Hematopoietic multipotent progenitor cell treated with erythropoietin and hydrocortisone succinate and interleukin-3 and kit ligand, for 6 days (in vitro differentiated cells): ENCODE data around the gene BBS9.
"Not testable (repeated sequence)": the region's sequence is repeated elsewhere in the genome, so short reads cannot be mapped to it uniquely, and the experiment has no call there.

Experiments
- DNase-seq: peaks from one replicate; pipeline ENCODE4 v3.0.0-alpha.2; 2015

Gene BBS9

GRCh38 chr7:33509206-33509605 lies 379.8 kb downstream of the BBS9 start:
- DNase-seq: no peak

DNA sequence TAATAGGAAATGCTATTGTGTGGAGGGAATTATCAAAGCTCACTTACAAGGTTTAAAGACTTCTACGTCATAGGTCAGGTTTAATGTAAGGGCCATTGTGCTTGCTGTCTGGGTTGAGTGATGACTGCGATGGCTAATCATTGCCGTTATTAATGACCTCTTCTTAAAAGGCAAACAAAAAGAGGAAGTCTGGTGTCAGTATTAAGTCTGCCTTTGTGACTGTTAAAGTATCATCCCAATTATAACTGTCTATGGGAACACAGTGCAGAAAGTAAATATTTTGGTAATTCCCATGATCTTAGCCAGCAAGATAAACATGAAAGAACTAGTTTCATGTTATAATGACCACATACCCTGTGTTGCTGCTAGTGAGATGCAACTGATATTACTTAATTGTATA lies 382.4 kb downstream of the BBS9 start:
- peak; percentile 5 for DNase-seq

DNA sequence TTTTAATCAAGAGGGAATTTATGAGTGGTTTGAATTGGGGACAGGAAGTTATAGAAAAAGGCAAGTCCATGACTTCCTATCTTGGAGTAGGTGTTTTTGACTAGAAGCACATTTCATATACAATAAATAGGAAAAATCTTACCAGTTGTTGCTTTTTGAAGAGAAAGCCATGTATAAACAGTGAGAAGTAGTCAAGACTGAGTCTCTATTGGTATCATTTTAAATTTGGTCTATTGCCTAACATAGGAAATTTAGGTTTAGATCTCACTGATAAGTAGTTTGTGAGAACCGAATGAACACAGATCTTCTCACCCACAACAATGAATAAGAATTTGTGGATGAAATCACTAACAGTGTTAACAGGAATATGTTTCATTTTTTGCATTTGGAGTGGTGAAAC lies 387.2 kb downstream of the BBS9 start:
- peak; percentile 6 for DNase-seq

DNA sequence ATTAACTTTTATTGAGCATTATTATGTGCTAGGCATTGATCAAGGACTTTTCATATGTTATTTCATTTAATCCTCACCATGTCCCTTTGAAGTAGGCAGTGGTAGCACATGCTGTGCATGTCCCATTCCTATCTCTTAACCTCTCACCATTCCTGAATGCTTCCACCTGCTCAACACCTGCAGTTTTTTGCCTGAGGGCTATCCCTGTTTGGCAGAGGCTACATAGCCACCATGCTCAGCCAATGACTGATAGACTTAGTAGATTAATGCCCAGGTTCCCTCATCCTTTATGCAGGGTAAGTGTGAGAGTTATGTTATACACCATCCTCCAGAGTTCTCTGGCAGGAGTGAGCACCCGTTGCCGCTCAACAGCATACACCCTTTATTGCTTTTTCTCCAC lies 387.8 kb downstream of the BBS9 start:
- DNase-seq: no peak

- not testable (repeated sequence) for DNase-seq
Measured at GRCh38 chr7:33527008-33527407, 397.6 kb downstream of the BBS9 start.

GRCh38 chr7:33527613-33528012 lies 398.2 kb downstream of the BBS9 start:
- DNase-seq: not testable (repeated sequence)

DNA sequence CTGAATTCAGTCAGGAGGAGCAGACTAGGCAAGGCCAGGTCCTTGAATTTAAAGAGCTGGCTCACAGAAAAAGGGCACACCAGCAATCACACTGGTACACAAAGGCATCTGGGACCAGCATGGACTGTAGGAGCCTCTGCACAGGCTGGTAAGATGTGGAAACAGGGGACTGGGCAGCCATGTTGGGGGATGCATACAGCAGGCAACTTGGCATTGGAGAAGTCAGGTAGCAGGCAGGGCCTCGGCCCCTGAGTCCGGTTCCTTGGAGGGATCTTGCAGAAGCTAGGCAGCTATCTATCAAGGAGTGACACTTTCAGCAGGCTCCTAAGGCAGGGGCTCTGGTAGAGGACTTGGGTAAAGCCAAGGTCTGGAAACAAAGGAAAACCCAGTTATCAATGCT lies 399.7 kb downstream of the BBS9 start:
- no peak for DNase-seq

GRCh38 chr7:33530664-33531063 lies 401.3 kb downstream of the BBS9 start:
- no peak for DNase-seq

DNA sequence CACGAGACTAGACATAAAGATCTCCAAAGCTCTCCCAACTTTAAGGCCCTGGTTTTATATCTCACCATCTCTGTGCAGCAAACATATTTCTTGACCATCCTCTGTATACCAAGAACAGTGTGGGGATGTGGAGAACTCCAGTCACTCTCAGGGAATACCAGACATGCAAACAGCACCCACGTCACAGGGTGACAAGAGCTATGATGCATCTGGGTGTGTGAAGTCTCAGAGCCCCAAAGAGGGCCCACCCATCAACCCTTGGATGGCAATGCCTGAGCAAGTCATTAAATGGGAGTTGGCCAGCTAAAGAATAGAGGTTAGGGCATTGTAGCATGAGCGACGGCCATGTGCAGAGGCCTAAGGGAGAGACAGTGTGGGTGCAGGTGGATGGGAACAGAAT lies 402.5 kb downstream of the BBS9 start:
- DNase-seq: no peak

DNA sequence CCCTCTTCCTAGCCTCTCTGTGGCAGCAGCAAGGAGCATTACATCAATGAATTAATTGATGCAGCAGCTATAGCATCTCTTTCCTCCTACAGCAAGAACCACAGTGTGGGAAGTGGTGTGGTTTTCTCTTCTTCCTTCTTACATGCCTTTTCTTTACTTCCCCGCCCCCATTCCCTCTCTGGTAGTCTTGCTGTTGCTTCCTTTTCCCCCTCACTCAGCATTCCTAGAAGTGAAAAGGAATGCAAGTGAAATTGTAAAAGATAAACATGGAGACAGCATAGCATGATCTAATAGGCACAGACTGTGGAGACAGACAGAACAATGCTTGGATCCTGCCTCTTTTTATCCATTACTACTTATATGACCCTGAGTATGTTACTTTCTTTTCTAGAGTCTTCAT lies 405.5 kb downstream of the BBS9 start:
- no peak for DNase-seq

DNA sequence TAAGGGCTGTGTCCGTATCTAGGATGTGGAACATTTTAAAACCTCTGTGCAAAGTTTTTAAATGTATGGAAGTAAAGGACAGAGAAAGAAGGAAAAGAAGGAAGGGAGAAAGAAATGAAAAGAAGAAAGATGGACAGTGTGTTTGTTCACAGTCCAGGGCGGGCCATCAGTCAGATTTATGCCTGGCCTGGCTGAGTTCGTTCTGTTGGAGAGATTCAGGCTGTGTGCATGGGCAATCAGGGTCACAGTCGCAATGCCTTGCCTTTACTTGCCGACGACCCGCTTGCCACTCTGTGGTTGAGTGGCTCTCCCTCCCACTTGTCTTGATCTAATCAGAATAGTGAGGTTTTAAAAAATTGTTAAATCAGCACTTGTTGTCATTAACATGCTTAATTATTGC lies 406.6 kb downstream of the BBS9 start:
- DNase-seq: no peak

DNA sequence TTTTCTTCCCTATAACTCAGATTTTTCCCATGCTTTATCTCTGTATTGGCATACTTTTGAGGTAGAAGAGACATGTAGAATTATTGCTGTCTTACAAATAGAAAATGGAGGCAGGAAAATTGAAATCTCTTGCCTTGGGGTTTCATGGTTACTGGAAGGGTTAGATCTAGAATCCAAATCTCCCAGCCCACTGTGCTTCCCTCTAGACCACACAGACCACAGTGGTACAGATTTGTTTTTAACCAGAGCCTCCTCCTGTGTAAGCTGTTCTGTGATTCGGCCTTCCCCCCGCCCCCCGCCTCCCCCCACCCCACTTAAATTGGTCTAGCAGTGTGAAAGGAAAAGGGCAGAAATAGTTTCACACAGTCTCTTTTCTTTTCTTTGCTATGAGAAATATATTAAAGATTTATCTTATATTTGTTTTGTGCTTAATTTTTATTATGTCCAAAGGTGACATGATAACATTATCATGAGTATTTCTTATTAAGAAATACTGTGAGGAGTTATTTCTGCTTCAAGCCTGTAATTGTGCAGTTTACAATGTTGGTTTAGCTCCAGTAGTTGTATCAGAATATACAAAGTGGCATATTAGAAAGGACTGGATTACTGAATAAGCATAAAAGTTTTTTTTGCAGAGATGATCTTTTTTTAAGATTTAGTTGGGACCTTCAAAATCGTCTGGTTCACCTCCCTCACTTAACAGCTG lies 407.2 kb downstream of the BBS9 start:
- no peak for DNase-seq

DNA sequence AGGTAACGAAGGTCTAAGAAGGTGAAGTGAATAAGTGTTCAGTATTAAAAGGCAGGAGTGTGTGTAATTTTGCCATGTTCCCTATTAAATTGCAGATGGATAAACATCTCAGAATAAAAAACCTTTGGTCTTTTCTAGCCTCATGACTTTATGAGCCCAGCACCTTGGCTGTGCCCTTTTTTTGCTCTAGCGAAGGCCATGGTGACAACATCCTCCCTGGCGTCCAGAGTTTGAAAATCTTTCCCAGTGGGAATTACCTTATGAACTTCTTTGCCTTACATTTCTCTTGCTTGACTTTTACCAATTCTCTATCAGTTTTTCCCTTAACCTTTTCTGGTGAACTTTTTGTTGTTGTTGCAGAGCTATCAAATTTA lies 407.7 kb downstream of the BBS9 start:
- no peak for DNase-seq

DNA sequence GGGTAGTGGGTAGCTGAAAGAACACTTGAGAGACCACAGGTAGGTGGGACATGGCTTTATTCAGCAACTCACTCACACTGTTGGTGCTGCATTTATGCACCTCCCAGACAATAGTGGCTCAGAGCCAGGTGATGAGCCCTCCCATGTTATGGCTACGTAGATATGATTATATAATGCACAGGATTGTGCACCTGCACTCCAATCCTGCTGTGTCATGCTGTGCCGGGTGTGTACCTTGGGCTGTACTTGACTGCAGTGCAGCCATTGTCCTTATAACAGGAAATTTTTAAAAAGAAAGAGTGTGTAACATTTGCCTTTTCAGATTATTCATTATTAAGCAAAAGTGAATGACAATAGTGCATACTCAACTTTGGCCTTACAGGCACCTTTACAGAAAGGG lies 409.8 kb downstream of the BBS9 start:
- DNase-seq: no peak

GRCh38 chr7:33539659-33540400 lies 410.5 kb downstream of the BBS9 start:
- no peak for DNase-seq

- no peak for DNase-seq
Measured at GRCh38 chr7:33547880-33548279, 418.5 kb downstream of the BBS9 start.

- DNase-seq: no peak
Measured at GRCh38 chr7:33550363-33550762, 421.0 kb downstream of the BBS9 start.

GRCh38 chr7:33550979-33551378 lies 421.6 kb downstream of the BBS9 start:
- DNase-seq: no peak

DNA sequence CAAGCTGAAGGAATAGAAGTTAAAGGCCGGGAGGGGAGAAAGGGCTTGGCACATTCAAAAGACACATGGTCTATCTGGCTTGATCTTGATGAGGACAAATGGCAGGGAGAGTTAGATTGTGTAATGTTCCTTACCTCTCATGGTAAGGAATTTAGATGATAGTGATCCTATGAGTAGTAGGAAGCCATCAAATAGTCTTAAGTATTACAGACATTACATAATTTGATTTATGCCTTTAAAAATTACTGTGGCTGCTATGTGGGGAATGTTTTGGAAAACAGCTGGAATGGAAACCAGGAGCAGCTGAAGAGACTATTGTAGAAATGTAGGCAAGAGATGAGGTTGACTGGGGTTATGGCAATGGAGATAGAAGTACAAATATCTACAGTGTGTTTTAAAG lies 424.7 kb downstream of the BBS9 start:
- no peak for DNase-seq

DNA sequence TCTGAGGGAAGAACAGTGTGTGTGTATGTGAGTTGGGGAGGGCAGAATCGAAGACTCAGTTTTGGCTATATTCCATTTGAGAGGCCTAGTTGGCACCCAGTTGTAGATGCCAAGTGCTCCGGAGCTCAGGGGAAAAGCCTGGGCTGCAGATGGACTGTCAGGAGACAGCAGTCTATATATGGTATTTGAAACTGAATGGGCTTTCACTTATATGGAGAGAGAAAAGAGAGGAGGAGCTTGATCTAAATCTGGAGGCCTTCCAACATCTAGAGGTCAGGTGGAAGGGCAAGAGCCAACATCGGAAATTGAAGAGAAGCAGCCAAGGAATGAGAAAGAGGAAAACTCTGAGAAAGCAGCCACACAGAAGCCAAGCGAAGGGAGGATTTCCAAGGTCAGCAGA lies 425.2 kb downstream of the BBS9 start:
- DNase-seq: no peak

- no peak for DNase-seq
Measured at GRCh38 chr7:33556472-33556871, 427.1 kb downstream of the BBS9 start.

- DNase-seq: no peak
Measured at GRCh38 chr7:33558549-33559323, 429.4 kb downstream of the BBS9 start.

DNA sequence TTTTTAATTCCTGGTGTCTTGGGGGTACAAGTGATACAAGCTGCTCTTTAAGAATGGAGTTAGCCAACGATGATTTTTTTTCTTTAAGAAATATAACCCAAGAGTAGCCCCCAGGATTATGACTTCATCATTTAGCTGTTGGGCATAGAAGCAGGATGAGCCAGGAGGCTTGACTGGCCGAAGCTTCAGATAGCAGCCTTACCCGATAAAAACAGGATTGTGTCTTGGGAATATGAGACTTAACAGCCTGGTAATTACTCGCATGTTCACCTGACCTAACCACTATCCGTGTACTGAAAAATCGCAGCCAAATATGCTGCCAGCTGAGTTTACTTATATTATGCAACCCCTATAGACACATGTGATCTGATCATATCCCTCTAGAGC lies 430.0 kb downstream of the BBS9 start:
- DNase-seq: no peak

DNA sequence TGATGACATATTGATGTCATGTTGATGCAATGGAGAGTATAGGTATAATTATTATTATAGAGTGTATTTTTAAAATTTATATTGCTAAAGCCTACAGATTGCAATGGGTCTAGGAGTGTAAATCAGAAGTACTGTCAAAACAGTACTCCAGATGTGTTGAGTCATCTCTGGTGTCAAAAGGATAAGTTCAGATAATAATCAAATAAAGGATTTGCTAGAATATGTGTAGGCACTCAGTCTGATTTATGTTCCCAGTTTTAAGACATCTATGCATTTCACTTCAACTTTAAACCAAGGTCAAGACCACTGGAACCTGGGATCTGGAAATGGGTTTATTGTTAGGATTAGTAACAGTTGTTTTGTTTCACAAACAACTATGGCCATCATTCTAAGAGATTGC lies 433.6 kb downstream of the BBS9 start:
- no peak for DNase-seq
